HepG2 (cell line): ENCODE data around the gene PLK3. TPM values are rescaled to one million over a fixed set of nuclear protein-coding genes. Genes with fewer than 3 reads are reported as not detected.

ENCODE experiments used
- ARNTL ChIP-seq: sonication (generic); formaldehyde crosslinking; IDR thresholded peaks from 2 replicates; pipeline ENCODE4 v1.4.0; 2020; ENCODE audit warnings: mild to moderate bottlenecking, missing genetic modification reagents
- ATF7-NPFF ChIP-seq: sonication (generic); formaldehyde crosslinking; IDR thresholded peaks from 2 replicates; pipeline ENCODE4 v1.8.1; 2023; ENCODE audit warnings: mild to moderate bottlenecking, low read depth, missing genetic modification reagents, moderate library complexity
- BHLHE40 ChIP-seq: IDR thresholded peaks from 2 replicates; pipeline ENCODE4 v1.6.1; 2011; ENCODE audit warnings: low read length, improper control_type of control experiment
- ERF ChIP-seq: IDR thresholded peaks from 2 replicates; pipeline ENCODE4 v1.6.1; 2018; ENCODE audit warnings: missing biosample characterization, missing genetic modification reagents
- HMG20A ChIP-seq: IDR thresholded peaks from 2 replicates; pipeline ENCODE4 v1.6.1; 2016; ENCODE audit warnings: borderline replicate concordance
- HMG20B ChIP-seq: conservative IDR thresholded peaks from 2 replicates; pipeline ENCODE4 v1.6.1; 2016; ENCODE audit warnings: missing genetic modification reagents, missing compliant biosample characterization
- HNRNPLL ChIP-seq: fragments of 200-400 bp; formaldehyde crosslinking; IDR thresholded peaks from 2 replicates; pipeline ENCODE4 v1.6.1; 2017; ENCODE audit warnings: mild to moderate bottlenecking, low read depth, low read length; ENCODE audit not compliant: poor library complexity, severe bottlenecking
- KDM5B ChIP-seq: sonication (generic); formaldehyde crosslinking; IDR thresholded peaks from 2 replicates; pipeline ENCODE4 v1.4.0; 2020; ENCODE audit warnings: missing genetic modification reagents, mild to moderate bottlenecking, borderline replicate concordance
- KLF16 ChIP-seq, 2 experiments: sonication (generic) in 1 of 2; formaldehyde crosslinking in 1 of 2; IDR thresholded peaks; 2 replicates each; pipeline versions ENCODE4 v1.6.1 to v1.8.0; 2016 to 2023; ENCODE audit warnings: missing genetic modification reagents in 2 of 2, missing compliant biosample characterization in 1 of 2
- MAX ChIP-seq: IDR thresholded peaks from 2 replicates; pipeline ENCODE4 v1.6.1; 2012; ENCODE audit warnings: inconsistent platforms
- MXI1 ChIP-seq: IDR thresholded peaks from 3 replicates; pipeline ENCODE4 v1.6.1; 2012; ENCODE audit warnings: low read depth, low read length, inconsistent platforms, borderline replicate concordance
- NPAS2 ChIP-seq: sonication (generic); formaldehyde crosslinking; IDR thresholded peaks from 2 replicates; pipeline ENCODE4 v1.8.0; 2022; ENCODE audit warnings: mild to moderate bottlenecking, missing genetic modification reagents, borderline replicate concordance
- PHF5A ChIP-seq: IDR thresholded peaks from one replicate; pipeline ENCODE4 v1.6.1; 2018; ENCODE audit warnings: low read depth, missing genetic modification reagents; ENCODE audit not compliant: unreplicated experiment
- RFX5 ChIP-seq: IDR thresholded peaks from 2 replicates; pipeline ENCODE4 v1.6.1; 2011; ENCODE audit warnings: low read depth, low read length, improper control_type of control experiment
- SPEN ChIP-seq: sonication (generic); formaldehyde crosslinking; IDR thresholded peaks from 2 replicates; pipeline ENCODE4 v1.5.1; 2020; ENCODE audit warnings: low read depth, mild to moderate bottlenecking, missing genetic modification reagents
- XRCC5 ChIP-seq: fragments of 200-400 bp; formaldehyde crosslinking; optimal IDR thresholded peaks from 2 replicates; pipeline ENCODE3; 2017; ENCODE audit warnings: mild to moderate bottlenecking, low read length
- ZBTB42 ChIP-seq: sonication (generic); formaldehyde crosslinking; IDR thresholded peaks from 2 replicates; pipeline ENCODE4 v1.5.0; 2020; ENCODE audit warnings: mild to moderate bottlenecking, missing genetic modification reagents
- ZMYM4 ChIP-seq: sonication (generic); formaldehyde crosslinking; IDR thresholded peaks from 2 replicates; pipeline ENCODE4 v1.8.1; 2023; ENCODE audit warnings: mild to moderate bottlenecking, missing genetic modification reagents
- ZNF292 ChIP-seq: sonication (generic); formaldehyde crosslinking; IDR thresholded peaks from 2 replicates; pipeline ENCODE4 v1.8.1; 2022; ENCODE audit warnings: mild to moderate bottlenecking, low read depth, missing genetic modification reagents, borderline replicate concordance
- ZNF329 ChIP-seq: sonication (generic); formaldehyde crosslinking; IDR thresholded peaks from 2 replicates; pipeline ENCODE4 v1.9.0; 2021; ENCODE audit warnings: low read depth, mild to moderate bottlenecking, missing genetic modification reagents
- ZNF335 ChIP-seq: sonication (generic); formaldehyde crosslinking; IDR thresholded peaks from 2 replicates; pipeline ENCODE4 v1.4.0; 2020; ENCODE audit warnings: missing genetic modification reagents
- ZNF33A ChIP-seq: sonication (generic); formaldehyde crosslinking; IDR thresholded peaks from 2 replicates; pipeline ENCODE4 v1.5.1; 2020; ENCODE audit warnings: missing genetic modification reagents, mild to moderate bottlenecking, moderate library complexity, borderline replicate concordance
- ZNF562 ChIP-seq: sonication (generic); formaldehyde crosslinking; IDR thresholded peaks from 2 replicates; pipeline ENCODE4 v1.8.0; 2022; ENCODE audit warnings: missing genetic modification reagents, borderline replicate concordance
- ZNF749 ChIP-seq: sonication (generic); formaldehyde crosslinking; IDR thresholded peaks from 2 replicates; pipeline ENCODE4 v1.8.0; 2022; ENCODE audit warnings: mild to moderate bottlenecking, missing genetic modification reagents, moderate library complexity, borderline replicate concordance
- ZNF776 ChIP-seq: sonication (generic); formaldehyde crosslinking; IDR thresholded peaks from 2 replicates; pipeline ENCODE4 v1.4.0; 2020; ENCODE audit warnings: mild to moderate bottlenecking, missing genetic modification reagents
- ZNF883 ChIP-seq: sonication (generic); formaldehyde crosslinking; IDR thresholded peaks from 2 replicates; pipeline ENCODE4 v1.5.1; 2020; ENCODE audit warnings: mild to moderate bottlenecking, missing genetic modification reagents; ENCODE audit errors: not compliant biosample characterization
- ZSCAN22 ChIP-seq: sonication (generic); formaldehyde crosslinking; IDR thresholded peaks from 2 replicates; pipeline ENCODE4 v1.4.0; 2020; ENCODE audit warnings: mild to moderate bottlenecking, missing genetic modification reagents
- polyA plus RNA-seq, 8 experiments: library from polyadenylated mRNA; depleted of rRNA in 3 of 8; stranded (reverse) in 7 of 8; unstranded in 1 of 8; fragments of >200 nt; fragmentation: Illumina TruSeq in 4 of 8; extraction: Trizol in 4 of 8; gene quantifications; 2 replicates each; pipeline versions ENCODE4 v1.2.1 to v1.2.3, GENCODE V29; 2011 to 2016; ENCODE audit warnings: low read depth in 4 of 8, missing spikeins in 1 of 8, mixed read lengths in 1 of 8; ENCODE audit not compliant: insufficient read depth in 1 of 8
- total RNA-seq, 5 experiments: library from RNA; depleted of rRNA; stranded (reverse); fragments of >200 nt; fragmentation: Illumina TruSeq; extraction: Trizol; gene quantifications; 2 replicates each; pipeline ENCODE4 v1.2.3, GENCODE V29; 2016; ENCODE audit warnings: low read depth in 1 of 5
- TF ChIP-seq, protein P1 (sequence below): sonication (generic); formaldehyde crosslinking; IDR thresholded peaks from 2 replicates; pipeline ENCODE4 v1.4.0; 2020; ENCODE audit warnings: mild to moderate bottlenecking, low read depth, missing genetic modification reagents
- TF ChIP-seq, protein P2 (sequence below): sonication (generic); formaldehyde crosslinking; IDR thresholded peaks from 2 replicates; pipeline ENCODE4 v1.4.0; 2020; ENCODE audit warnings: missing genetic modification reagents

PLK3 gene
- total and polyA plus RNA-seq, 2 of the 13 experiments (the other 11 are each of a cell fraction or from before 2014, with no cell fraction given) = 9.8 to 16.9 TPM

DNA sequence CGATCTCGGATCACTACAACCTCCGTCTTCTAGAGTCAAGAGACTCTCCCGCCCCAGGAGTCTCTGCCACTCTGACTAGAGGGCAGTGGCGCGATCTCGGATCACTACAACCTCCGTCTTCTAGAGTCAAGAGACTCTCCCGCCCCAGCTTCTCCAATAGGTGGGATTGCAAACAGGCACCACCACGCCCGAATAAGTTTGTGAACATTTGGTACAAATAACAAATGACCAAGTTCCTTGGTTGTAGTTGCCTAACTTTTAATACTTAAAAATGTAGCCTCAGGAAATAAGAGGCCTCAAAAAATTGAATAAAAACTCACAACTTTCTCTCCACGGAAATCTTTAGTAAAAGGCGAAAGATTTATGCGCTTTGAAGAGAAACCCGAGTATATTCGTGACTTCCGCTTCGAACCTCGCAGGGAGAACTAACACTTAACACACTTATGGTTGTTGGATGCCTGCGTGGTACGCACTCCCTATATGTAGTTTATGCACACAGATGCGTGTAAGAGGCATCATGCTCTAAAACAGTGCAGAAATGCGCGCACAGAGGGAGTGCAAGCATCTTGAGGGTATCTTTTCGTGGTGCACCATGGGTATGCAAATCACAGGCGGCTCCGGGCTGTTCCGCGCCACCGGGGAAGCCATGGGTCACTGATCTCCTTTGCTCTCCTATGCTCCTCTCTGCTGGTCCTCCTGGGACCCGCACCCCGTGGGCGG lies 19.6 kb downstream of the PLK3 start (continued):
- TF ChIP-seq MXI1 = peak; percentile 43; the same call in 1 of the 3 replicates
- peak; percentile 98 for TF ChIP-seq PHF5A (CRISPR knock-in tag)
- TF ChIP-seq HMG20B (CRISPR knock-in tag) = no peak; the same call in 1 of the 2 replicates
- no peak for TF ChIP-seq ZNF33A (CRISPR knock-in tag)
- peak; percentile 34; the same call in 1 of the 2 replicates for TF ChIP-seq ZNF335
- TF ChIP-seq, protein P1, sequence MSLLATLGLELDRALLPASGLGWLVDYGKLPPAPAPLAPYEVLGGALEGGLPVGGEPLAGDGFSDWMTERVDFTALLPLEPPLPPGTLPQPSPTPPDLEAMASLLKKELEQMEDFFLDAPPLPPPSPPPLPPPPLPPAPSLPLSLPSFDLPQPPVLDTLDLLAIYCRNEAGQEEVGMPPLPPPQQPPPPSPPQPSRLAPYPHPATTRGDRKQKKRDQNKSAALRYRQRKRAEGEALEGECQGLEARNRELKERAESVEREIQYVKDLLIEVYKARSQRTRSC = peak; percentile 61; the same call in 1 of the 2 replicates
- TF ChIP-seq KLF16 (CRISPR knock-in tag; IDR thresholded peaks at IDR 0.05) = peak in 1 of 2 experiments; percentile 55; a peak in 1 of 4 replicates
- peak; percentile 89 for TF ChIP-seq ZNF562 (CRISPR knock-in tag)
- TF ChIP-seq ZNF329 (CRISPR knock-in tag) = peak; percentile 87
- no peak for TF ChIP-seq NPAS2 (CRISPR knock-in tag)
- no peak for TF ChIP-seq HMG20A (CRISPR knock-in tag)
- TF ChIP-seq SPEN (CRISPR knock-in tag) = no peak
- TF ChIP-seq, protein P2, sequence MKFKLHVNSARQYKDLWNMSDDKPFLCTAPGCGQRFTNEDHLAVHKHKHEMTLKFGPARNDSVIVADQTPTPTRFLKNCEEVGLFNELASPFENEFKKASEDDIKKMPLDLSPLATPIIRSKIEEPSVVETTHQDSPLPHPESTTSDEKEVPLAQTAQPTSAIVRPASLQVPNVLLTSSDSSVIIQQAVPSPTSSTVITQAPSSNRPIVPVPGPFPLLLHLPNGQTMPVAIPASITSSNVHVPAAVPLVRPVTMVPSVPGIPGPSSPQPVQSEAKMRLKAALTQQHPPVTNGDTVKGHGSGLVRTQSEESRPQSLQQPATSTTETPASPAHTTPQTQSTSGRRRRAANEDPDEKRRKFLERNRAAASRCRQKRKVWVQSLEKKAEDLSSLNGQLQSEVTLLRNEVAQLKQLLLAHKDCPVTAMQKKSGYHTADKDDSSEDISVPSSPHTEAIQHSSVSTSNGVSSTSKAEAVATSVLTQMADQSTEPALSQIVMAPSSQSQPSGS (CRISPR knock-in tag) = peak; percentile 59; the same call in 1 of the 2 replicates
- peak; percentile 28; the same call in 1 of the 2 replicates for TF ChIP-seq MAX
- no peak; the same call in 1 of the 2 replicates for TF ChIP-seq ZNF749
- peak; percentile 43; the same call in 1 of the 2 replicates for TF ChIP-seq RFX5
- TF ChIP-seq HNRNPLL = no peak
- no peak for TF ChIP-seq ZBTB42 (CRISPR knock-in tag)
- TF ChIP-seq BHLHE40 = peak; percentile 3; the same call in 1 of the 2 replicates
- peak; percentile 77; the same call in 1 of the 2 replicates for TF ChIP-seq ERF (CRISPR knock-in tag)
- 0 out of 2 replicates have a peak, but pooled peaks have one; percentile 42 for TF ChIP-seq ZSCAN22 (CRISPR knock-in tag)
- TF ChIP-seq ZMYM4 (CRISPR knock-in tag) = peak; percentile 73
- peak; percentile 76 for TF ChIP-seq ARNTL
- TF ChIP-seq KDM5B (CRISPR knock-in tag) = peak; percentile 45; the same call in 1 of the 2 replicates
- no peak for TF ChIP-seq ZNF883
- TF ChIP-seq ATF7-NPFF (CRISPR knock-in tag) = no peak; the same call in 1 of the 2 replicates
- TF ChIP-seq XRCC5 = no peak
- TF ChIP-seq ZNF776 (CRISPR knock-in tag) = 0 out of 2 replicates have a peak, but pooled peaks have one; percentile 70
- 0 out of 2 replicates have a peak, but pooled peaks have one; percentile 15 for TF ChIP-seq ZNF292 (CRISPR knock-in tag)
